GOT3 (cell line): ENCODE results near the gene AGR3.
"Not testable (repeated sequence)": the region's sequence is repeated elsewhere in the genome, so short reads cannot be mapped to it uniquely, and the experiment has no call there.

ENCODE experiments used
- DNase-seq: peaks from one replicate; lab custom pipeline; 2025; ENCODE audit warnings: mixed read lengths; lab: John Stamatoyannopoulos, UW

Gene AGR3

GRCh38 chr7:16891874-16892643 lies 10.3 kb upstream of the AGR3 start:
- no peak for DNase-seq

- DNase-seq, result no peak
Observed at GRCh38 chr7:16891338-16891737, 9.6 kb upstream of the AGR3 start.

GRCh38 chr7:16889851-16890415 lies 8.2 kb upstream of the AGR3 start:
- no peak for DNase-seq

- DNase-seq, result no peak
Observed at GRCh38 chr7:16889305-16889704, 7.5 kb upstream of the AGR3 start.

- DNase-seq, result no peak
Observed at GRCh38 chr7:16883918-16884317, 2.1 kb upstream of the AGR3 start.

GRCh38 chr7:16880554-16880953 lies 1.2 kb downstream of the AGR3 start:
- no peak for DNase-seq

GRCh38 chr7:16879181-16879580 lies 2.6 kb downstream of the AGR3 start:
- no peak for DNase-seq

GRCh38 chr7:16875861-16876260 lies 5.9 kb downstream of the AGR3 start:
- no peak for DNase-seq

GRCh38 chr7:16874066-16874465 lies 7.7 kb downstream of the AGR3 start:
- no peak for DNase-seq

- DNase-seq, result no peak
Observed at GRCh38 chr7:16867328-16867727, 14.5 kb downstream of the AGR3 start.

GRCh38 chr7:16853189-16853588 lies 28.6 kb downstream of the AGR3 start:
- not testable (repeated sequence) for DNase-seq

GRCh38 chr7:16851829-16852228 lies 30.0 kb downstream of the AGR3 start:
- DNase-seq, result no peak

- DNase-seq, result no peak
Observed at GRCh38 chr7:16850614-16851466, 30.9 kb downstream of the AGR3 start.

- no peak for DNase-seq
Observed at GRCh38 chr7:16849296-16850148, 32.3 kb downstream of the AGR3 start.

- no peak for DNase-seq
Observed at GRCh38 chr7:16847381-16847860, 34.4 kb downstream of the AGR3 start.

- no peak for DNase-seq
Observed at GRCh38 chr7:16846601-16847165, 35.1 kb downstream of the AGR3 start.

GRCh38 chr7:16845746-16846145 lies 36.0 kb downstream of the AGR3 start:
- no peak for DNase-seq

- DNase-seq, result no peak
Observed at GRCh38 chr7:16841681-16842080, 40.1 kb downstream of the AGR3 start.

- DNase-seq, result no peak
Observed at GRCh38 chr7:16840094-16840493, 41.7 kb downstream of the AGR3 start.

GRCh38 chr7:16839646-16840045 lies 42.1 kb downstream of the AGR3 start:
- no peak for DNase-seq

- no peak for DNase-seq
Observed at GRCh38 chr7:16838891-16839290, 42.9 kb downstream of the AGR3 start.
